Natural killer cell (primary cell): ENCODE data around the gene MYG1. TPM values are rescaled to one million over a fixed set of nuclear protein-coding genes. Genes with fewer than 3 reads are reported as not detected.

ENCODE experiments used
- ATAC-seq, 3 donors: fragments of 150-1000 bp in 2 of 3; fragments of 200-7000 bp in 1 of 3; cut with Tn5 transposase; 1 replicate in 1 of 3; 2 replicates in 2 of 3; pipeline ENCODE4 v1.10.0; 2021; ENCODE audit warnings: mild to moderate bottlenecking in 2 of 3, moderate library complexity in 2 of 3
- DNase-seq, 2 donors: peaks; one replicate each; pipeline versions ENCODE4 v3.0.0 to v3.0.0-alpha.2; 2013 to 2021; ENCODE audit warnings: mixed read lengths in 1 of 2
- H3K27ac ChIP-seq: one replicate; pipeline ENCODE4 v1.5.1; 2013; ENCODE audit warnings: mild to moderate bottlenecking, low read length
- H3K27me3 ChIP-seq: one replicate; pipeline ENCODE4 v1.6.1; 2013; ENCODE audit warnings: low read length; ENCODE audit not compliant: control insufficient read depth, insufficient read depth
- H3K36me3 ChIP-seq: one replicate; pipeline ENCODE4 v1.6.1; 2013; ENCODE audit warnings: low read length; ENCODE audit not compliant: control insufficient read depth, insufficient read depth
- H3K4me1 ChIP-seq: one replicate; pipeline ENCODE4 v1.6.1; 2013; ENCODE audit warnings: low read length; ENCODE audit not compliant: control insufficient read depth, insufficient read depth
- H3K4me3 ChIP-seq: one replicate; pipeline ENCODE4 v1.5.1; 2013; ENCODE audit warnings: low read length
- H3K9me3 ChIP-seq: one replicate; pipeline ENCODE4 v1.6.1; 2013; ENCODE audit warnings: low read length; ENCODE audit not compliant: control insufficient read depth, insufficient read depth
- H3K27ac Mint-ChIP-seq, 2 donors: one replicate each; pipeline ENCODE4 v1.8.0; 2022; ENCODE audit warnings: mild to moderate bottlenecking in 2 of 2, mixed read lengths in 2 of 2, moderate library complexity in 1 of 2
- H3K27me3 Mint-ChIP-seq, 2 donors: one replicate each; pipeline ENCODE4 v1.8.0; 2022; ENCODE audit warnings: low read depth in 2 of 2, mixed read lengths in 2 of 2
- H3K36me3 Mint-ChIP-seq: one replicate; pipeline ENCODE4 v1.8.0; 2022; ENCODE audit warnings: mixed read lengths
- H3K4me1 Mint-ChIP-seq, 2 donors: one replicate each; pipeline ENCODE4 v1.8.0; 2022; ENCODE audit warnings: mixed read lengths in 2 of 2
- H3K4me3 Mint-ChIP-seq: one replicate; pipeline ENCODE4 v1.8.0; 2022; ENCODE audit warnings: mild to moderate bottlenecking, moderate library complexity, mixed read lengths
- H3K9me3 Mint-ChIP-seq, 2 donors: one replicate each; pipeline ENCODE4 v1.8.0; 2022; ENCODE audit warnings: mixed read lengths in 2 of 2
- WGBS: methylation state at CpG from one replicate; pipeline ENCODE4 v1.1.7; 2013; ENCODE audit warnings: missing lambda C conversion rate; ENCODE audit not compliant: insufficient coverage; 5-methylcytosine and 5-hydroxymethylcytosine counted together
- intact Hi-C: fragments of 100-400 bp; cut with micrococcal nuclease; formaldehyde crosslinking; loops from one replicate; pipeline ENCODE4 v1.14.2; 2022
- total RNA-seq, 4 donors: library from RNA; stranded (reverse); fragments of 120-200 nt in 1 of 4; gene quantifications; one replicate each; pipeline versions ENCODE4 v1.2.3 to v1.2.4, GENCODE V29; 2013 to 2022
- TF ChIP-seq, protein P1 (sequence below): fragments of 200-600 bp; IDR thresholded peaks from one replicate; pipeline ENCODE4 v1.8.0; 2022; ENCODE audit warnings: antibody characterized with exemption

MYG1 gene
- total RNA-seq, 3 donors from 2014 or later (not counting 1 experiment from before 2014, with no cell fraction given): 22.8 to 30.6 (median 28.1) TPM

GRCh38 chr12:53267306-53267998 is 32.0 kb upstream of the MYG1 start:
- Mint-ChIP-seq H3K27me3 (no peaks in the 10 kb centered on the region), H3K4me3 (peak overlapping the region; percentile 99), H3K27ac (peak overlapping the region; percentile 91 to 93), H3K36me3 (no peaks in the 10 kb centered on the region), H3K4me1 (peaks cover 22 to 23% of the 10 kb centered on the region in 2 donors), H3K9me3 (no peaks in the 10 kb centered on the region)
- ATAC-seq (peak; percentile 9 to 22 (median 12)), DNase-seq (no peak)
- intact Hi-C loops: loop anchor here (5.0 kb wide), 1 partner anchor 45 kb away; no protein-coding TSS in a partner anchor
- Histone ChIP-seq H3K4me3 (peak overlapping the region; percentile 59), H3K27ac (peak overlapping the region; percentile 53), H3K9me3 (no peaks in the 10 kb centered on the region), H3K27me3 (no peaks in the 10 kb centered on the region), H3K36me3 (no peaks in the 10 kb centered on the region), H3K4me1 (peaks cover 23% of the 10 kb centered on the region)
- TF ChIP-seq, protein P1, sequence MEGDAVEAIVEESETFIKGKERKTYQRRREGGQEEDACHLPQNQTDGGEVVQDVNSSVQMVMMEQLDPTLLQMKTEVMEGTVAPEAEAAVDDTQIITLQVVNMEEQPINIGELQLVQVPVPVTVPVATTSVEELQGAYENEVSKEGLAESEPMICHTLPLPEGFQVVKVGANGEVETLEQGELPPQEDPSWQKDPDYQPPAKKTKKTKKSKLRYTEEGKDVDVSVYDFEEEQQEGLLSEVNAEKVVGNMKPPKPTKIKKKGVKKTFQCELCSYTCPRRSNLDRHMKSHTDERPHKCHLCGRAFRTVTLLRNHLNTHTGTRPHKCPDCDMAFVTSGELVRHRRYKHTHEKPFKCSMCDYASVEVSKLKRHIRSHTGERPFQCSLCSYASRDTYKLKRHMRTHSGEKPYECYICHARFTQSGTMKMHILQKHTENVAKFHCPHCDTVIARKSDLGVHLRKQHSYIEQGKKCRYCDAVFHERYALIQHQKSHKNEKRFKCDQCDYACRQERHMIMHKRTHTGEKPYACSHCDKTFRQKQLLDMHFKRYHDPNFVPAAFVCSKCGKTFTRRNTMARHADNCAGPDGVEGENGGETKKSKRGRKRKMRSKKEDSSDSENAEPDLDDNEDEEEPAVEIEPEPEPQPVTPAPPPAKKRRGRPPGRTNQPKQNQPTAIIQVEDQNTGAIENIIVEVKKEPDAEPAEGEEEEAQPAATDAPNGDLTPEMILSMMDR: no peak
- WGBS: 15% methylated on average over 13 of the region's 18 CpGs

GRCh38 chr12:53267999-53268629 is 31.4 kb upstream of the MYG1 start, which contains the start of gene ESPL1:
TSS of gene ESPL1 (plus strand) at chr12:53268299. CDS start at chr12:53268767, 468 bp downstream.
- Histone ChIP-seq H3K4me1 (peaks cover 23% of the 10 kb centered on the region), H3K36me3 (no peaks in the 10 kb centered on the region), H3K4me3 (peak within 1 kb of the TSS; percentile 59), H3K27me3 (no peaks in the 10 kb centered on the region), H3K9me3 (no peaks in the 10 kb centered on the region), H3K27ac (peak within 1 kb of the TSS; percentile 53)
- no peaks in the 10 kb centered on the region for H3K9me3 Mint-ChIP-seq
- ATAC-seq: peak; percentile 90 to 93 (median 90)
- H3K27me3 Mint-ChIP-seq: no peaks in the 10 kb centered on the region
- under 1% methylated on average over 58 of the region's 58 CpGs for WGBS
- DNase-seq: peak; percentile 76 to 92
- H3K4me1 Mint-ChIP-seq: peaks cover 22 to 23% of the 10 kb centered on the region in 2 donors
- peak within 1 kb of the TSS; percentile 99 for H3K4me3 Mint-ChIP-seq
- TF ChIP-seq, protein P1: no peak
- no peaks in the 10 kb centered on the region for H3K36me3 Mint-ChIP-seq
- intact Hi-C loops: loop anchor here (1.0 to 5.0 kb wide), 2 partner anchors 16 to 46 kb away; a partner anchor contains a TSS
- H3K27ac Mint-ChIP-seq: peak within 1 kb of the TSS; percentile 91 to 93

- Histone ChIP-seq H3K27ac (peak overlapping the region; percentile 53), H3K9me3 (no peaks in the 10 kb centered on the region), H3K4me1 (peaks cover 23% of the 10 kb centered on the region), H3K4me3 (peak overlapping the region; percentile 59), H3K27me3 (no peaks in the 10 kb centered on the region), H3K36me3 (no peaks in the 10 kb centered on the region)
- ATAC-seq: no peak
- WGBS: 67% methylated on average over 20 of the region's 20 CpGs
- TF ChIP-seq, protein P1: no peak
- Mint-ChIP-seq H3K4me3 (peak overlapping the region; percentile 99), H3K9me3 (no peaks in the 10 kb centered on the region), H3K36me3 (no peaks in the 10 kb centered on the region), H3K4me1 (peaks cover 22 to 23% of the 10 kb centered on the region in 2 donors), H3K27ac (peak overlapping the region; percentile 91 to 93), H3K27me3 (no peaks in the 10 kb centered on the region)
- no peak for DNase-seq
- intact Hi-C loops: loop anchor here (1.0 to 5.0 kb wide), 2 partner anchors 17 to 47 kb away; a partner anchor contains a TSS
These were observed 30.6 kb upstream of the MYG1 start for GRCh38 chr12:53268630-53269562.
